Muscle of leg (tissue), 11 donors: ENCODE results near the gene SF3B4. TPM values are rescaled to one million over a fixed set of nuclear protein-coding genes. Genes with fewer than 3 reads are reported as not detected.
"Not testable (repeated sequence)": the region's sequence is repeated elsewhere in the genome, so short reads cannot be mapped to it uniquely, and the experiment has no call there.

ENCODE experiments used
- DNase-seq: peaks from one replicate; pipeline ENCODE4 v3.0.0; 2013
- H3K27ac ChIP-seq: one replicate; pipeline ENCODE4 v1.5.1; 2013; ENCODE audit warnings: mild to moderate bottlenecking, low read length, control low read depth
- H3K27me3 ChIP-seq: one replicate; pipeline ENCODE4 v1.6.1; 2013; ENCODE audit warnings: low read length; ENCODE audit not compliant: control insufficient read depth, insufficient read depth
- H3K36me3 ChIP-seq: one replicate; pipeline ENCODE4 v1.6.1; 2013; ENCODE audit warnings: low read length; ENCODE audit not compliant: control insufficient read depth, insufficient read depth
- H3K4me1 ChIP-seq: one replicate; pipeline ENCODE4 v1.6.1; 2013; ENCODE audit warnings: low read length; ENCODE audit not compliant: control insufficient read depth, insufficient read depth
- H3K4me3 ChIP-seq: one replicate; pipeline ENCODE4 v1.5.1; 2013; ENCODE audit warnings: low read length, control low read depth
- H3K9me3 ChIP-seq: replicated peaks from 2 replicates; pipeline ENCODE4 v1.6.1; 2013; ENCODE audit warnings: low read depth, low read length; ENCODE audit not compliant: control insufficient read depth
- WGBS: methylation state at CpG from one replicate; pipeline ENCODE4 v1.1.5; 2013; ENCODE audit warnings: missing lambda C conversion rate; ENCODE audit not compliant: insufficient coverage; 5-methylcytosine and 5-hydroxymethylcytosine counted together
- polyA plus RNA-seq, 8 donors: library from polyadenylated mRNA; unstranded; fragments of 120-200 nt; gene quantifications; one replicate each; pipeline versions ENCODE4 v1.2.1 to v1.2.3, GENCODE V29; 2013; ENCODE audit warnings: inconsistent platforms in 1 of 8, low replicate concordance in 1 of 8; ENCODE audit not compliant: insufficient read length in 8 of 8, insufficient read depth in 1 of 8
- total RNA-seq: library from RNA; stranded (reverse); fragments of 120-200 nt; gene quantifications from one replicate; pipeline ENCODE4 v1.2.4, GENCODE V29; 2013

The SF3B4 gene
- total and polyA plus RNA-seq, 9 donors: 7.1 to 55.0 (median 42.5) TPM

- Histone ChIP-seq H3K9me3 (no peaks in the 10 kb centered on the region), H3K4me3 (peak within 1 kb of the TSS; percentile 62), H3K4me1 (peaks cover 6% of the 10 kb centered on the region), H3K27ac (peak within 1 kb of the TSS; percentile 87), H3K36me3 (peaks cover 3% of the 10 kb centered on the region), H3K27me3 (no peaks in the 10 kb centered on the region)
- WGBS: 9% methylated on average over 53 of the region's 65 CpGs
- peak; percentile 98 for DNase-seq
Measured at GRCh38 chr1:149899460-149900284, 27.9 kb downstream of the SF3B4 start, which contains the start of gene BOLA1. Gene BOLA1, plus strand, starts transcription at chr1:149899568. Its CDS starts 492 bp downstream, at chr1:149900060.

DNA sequence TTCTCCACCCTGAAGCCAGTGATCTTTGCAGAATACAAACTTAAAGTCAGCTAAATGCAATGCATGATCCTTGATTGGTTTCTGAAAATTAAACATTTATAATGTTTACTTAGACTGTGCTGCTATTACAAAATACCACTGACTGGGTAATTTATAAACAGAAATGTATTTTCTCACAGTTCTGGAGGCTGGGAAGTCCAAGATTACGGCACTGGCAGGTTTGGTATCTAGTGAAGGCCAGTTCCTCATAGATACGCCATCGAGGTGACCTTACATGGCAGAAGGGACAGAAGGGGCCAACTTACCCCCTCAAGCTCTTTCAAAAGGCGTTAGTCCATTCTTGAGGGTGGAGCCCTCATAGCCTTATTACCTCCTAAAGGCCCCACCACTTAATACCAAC lies 31.0 kb downstream of the SF3B4 start:
- H3K27ac ChIP-seq: no peak overlapping the region
- DNase-seq: no peak

GRCh38 chr1:149888999-149889289 lies 38.7 kb downstream of the SF3B4 start:
- peak overlapping the region; percentile 99 for H3K27ac ChIP-seq
- no peaks in the 10 kb centered on the region for H3K9me3 ChIP-seq
- H3K36me3 ChIP-seq: no peaks in the 10 kb centered on the region
- DNase-seq: peak; percentile 73
- WGBS: 11% methylated on average over 5 of the region's 6 CpGs
- H3K4me3 ChIP-seq: peak overlapping the region; percentile 69
- no peaks in the 10 kb centered on the region for H3K27me3 ChIP-seq
- H3K4me1 ChIP-seq: peaks cover 17% of the 10 kb centered on the region

More for the DNA sequence above, 31.0 kb downstream of the SF3B4 start:
- WGBS: no CpG with 5 or more reads among the region's 4 CpGs
- H3K9me3 ChIP-seq: no peaks in the 10 kb centered on the region
- no peaks in the 10 kb centered on the region for H3K27me3 ChIP-seq
- peaks cover 6% of the 10 kb centered on the region for H3K4me1 ChIP-seq
- no peaks in the 10 kb centered on the region for H3K36me3 ChIP-seq
- H3K4me3 ChIP-seq: no peak overlapping the region

GRCh38 chr1:149888247-149888998 lies 39.2 kb downstream of the SF3B4 start:
- Histone ChIP-seq H3K27ac (peak overlapping the region; percentile 99), H3K4me1 (peaks cover 20% of the 10 kb centered on the region), H3K36me3 (no peaks in the 10 kb centered on the region), H3K27me3 (no peaks in the 10 kb centered on the region), H3K4me3 (peak overlapping the region; percentile 69), H3K9me3 (no peaks in the 10 kb centered on the region)
- DNase-seq: peak; percentile 96
- WGBS: 1% methylated on average over 27 of the region's 28 CpGs

DNA sequence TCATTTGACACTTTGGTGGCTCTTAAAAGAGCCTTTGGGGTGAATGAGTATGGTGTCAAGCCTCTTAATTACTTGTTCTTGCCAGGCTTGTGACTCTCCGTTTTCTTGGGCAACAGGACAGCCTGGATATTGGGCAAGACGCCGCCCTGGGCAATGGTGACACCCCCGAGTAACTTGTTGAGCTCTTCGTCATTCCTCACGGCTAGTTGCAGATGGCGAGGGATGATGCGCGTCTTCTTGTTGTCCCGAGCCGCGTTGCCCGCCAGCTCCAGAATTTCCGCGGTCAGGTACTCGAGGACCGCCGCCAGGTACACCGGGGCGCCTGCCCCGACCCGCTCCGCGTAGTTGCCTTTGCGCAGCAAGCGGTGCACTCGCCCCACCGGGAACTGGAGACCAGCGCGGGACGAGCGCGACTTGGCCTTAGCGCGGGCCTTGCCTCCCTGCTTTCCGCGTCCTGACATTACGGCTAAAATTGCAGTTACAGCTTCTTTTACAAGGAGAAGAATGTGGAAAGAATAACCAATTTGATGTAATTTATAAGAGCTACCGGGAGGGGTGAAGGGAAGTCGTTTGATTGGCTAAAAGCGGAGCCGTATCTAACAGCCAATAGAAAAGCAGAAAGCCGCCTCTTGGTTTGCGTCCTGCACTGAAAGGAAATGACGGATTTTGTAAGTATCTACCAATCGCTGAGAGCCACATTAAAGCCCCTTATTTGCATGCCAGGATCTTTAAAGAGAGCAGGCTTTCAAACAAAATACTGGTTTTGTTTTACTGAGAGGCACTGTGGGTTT lies 40.0 kb downstream of the SF3B4 start:
- H3K4me1 ChIP-seq: peaks cover 20% of the 10 kb centered on the region
- peak; percentile 100 for DNase-seq
- H3K27me3 ChIP-seq: no peaks in the 10 kb centered on the region
- no peaks in the 10 kb centered on the region for H3K36me3 ChIP-seq
- H3K4me3 ChIP-seq: peak overlapping the region; percentile 69
- no peaks in the 10 kb centered on the region for H3K9me3 ChIP-seq
- H3K27ac ChIP-seq: peak overlapping the region; percentile 99
- 0% methylated on average over 46 of the region's 46 CpGs for WGBS

DNA sequence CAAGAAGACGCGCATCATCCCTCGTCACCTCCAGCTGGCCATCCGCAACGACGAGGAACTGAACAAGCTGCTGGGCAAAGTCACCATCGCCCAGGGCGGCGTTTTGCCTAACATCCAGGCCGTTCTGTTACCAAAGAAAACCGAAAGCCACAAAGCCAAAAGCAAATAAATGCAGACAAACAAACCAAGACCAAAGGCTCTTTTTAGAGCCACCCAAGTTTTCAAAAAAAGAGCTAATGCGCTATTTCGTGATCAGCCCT lies 40.5 kb downstream of the SF3B4 start:
- H3K36me3 ChIP-seq, H3K27me3 ChIP-seq, DNase-seq, H3K9me3 ChIP-seq: not testable (repeated sequence)
- 0% methylated on average over 6 of the region's 13 CpGs for WGBS
- Histone ChIP-seq H3K4me1 (peaks cover 20% of the 10 kb centered on the region), H3K4me3 (peak overlapping the region; percentile 69), H3K27ac (peak overlapping the region; percentile 99)

DNA sequence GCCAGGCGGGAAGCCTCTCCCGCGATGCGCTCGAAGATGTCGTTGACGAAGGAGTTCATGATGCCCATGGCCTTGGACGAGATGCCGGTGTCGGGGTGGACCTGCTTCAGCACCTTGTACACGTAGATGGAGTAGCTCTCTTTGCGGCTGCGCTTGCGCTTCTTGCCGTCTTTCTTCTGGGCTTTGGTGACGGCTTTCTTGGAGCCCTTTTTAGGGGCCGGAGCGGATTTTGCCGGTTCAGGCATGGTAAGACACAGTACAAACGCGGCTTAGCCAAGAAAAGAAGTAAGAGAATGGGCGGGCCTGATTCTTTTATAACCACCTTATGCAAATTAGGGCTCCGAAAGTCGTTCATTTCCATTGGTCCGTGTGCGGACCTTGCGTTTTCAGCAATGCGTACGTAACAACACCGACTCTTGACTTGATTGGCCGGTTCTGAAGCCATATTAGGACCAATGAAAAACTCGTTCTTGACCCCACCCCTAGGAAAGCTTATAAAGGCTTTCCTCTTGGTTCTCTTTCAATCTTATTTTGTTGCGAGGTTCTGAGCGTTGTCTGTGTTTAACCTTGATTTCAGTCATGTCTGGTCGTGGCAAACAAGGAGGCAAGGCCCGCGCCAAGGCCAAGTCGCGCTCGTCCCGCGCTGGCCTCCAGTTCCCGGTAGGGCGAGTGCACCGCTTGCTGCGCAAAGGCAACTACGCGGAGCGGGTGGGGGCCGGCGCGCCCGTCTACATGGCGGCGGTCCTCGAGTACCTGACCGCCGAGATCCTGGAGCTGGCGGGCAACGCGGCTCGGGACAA lies 41.0 kb downstream of the SF3B4 start:
- peaks cover 20% of the 10 kb centered on the region for H3K4me1 ChIP-seq
- peak overlapping the region; percentile 74 for H3K4me3 ChIP-seq
- H3K27ac ChIP-seq: peak overlapping the region; percentile 99
- peak; percentile 100 for DNase-seq
- H3K36me3 ChIP-seq: no peaks in the 10 kb centered on the region
- no peaks in the 10 kb centered on the region for H3K9me3 ChIP-seq
- H3K27me3 ChIP-seq: no peaks in the 10 kb centered on the region
- WGBS: under 1% methylated on average over 53 of the region's 62 CpGs

- H3K27me3 ChIP-seq, H3K9me3 ChIP-seq, DNase-seq, H3K36me3 ChIP-seq: not testable (repeated sequence)
- Histone ChIP-seq H3K4me1 (peaks cover 20% of the 10 kb centered on the region), H3K4me3 (peak overlapping the region; percentile 74), H3K27ac (peak overlapping the region; percentile 99)
- 0% methylated on average over 12 of the region's 19 CpGs for WGBS
Measured at GRCh38 chr1:149886121-149886395, 41.5 kb downstream of the SF3B4 start.

DNA sequence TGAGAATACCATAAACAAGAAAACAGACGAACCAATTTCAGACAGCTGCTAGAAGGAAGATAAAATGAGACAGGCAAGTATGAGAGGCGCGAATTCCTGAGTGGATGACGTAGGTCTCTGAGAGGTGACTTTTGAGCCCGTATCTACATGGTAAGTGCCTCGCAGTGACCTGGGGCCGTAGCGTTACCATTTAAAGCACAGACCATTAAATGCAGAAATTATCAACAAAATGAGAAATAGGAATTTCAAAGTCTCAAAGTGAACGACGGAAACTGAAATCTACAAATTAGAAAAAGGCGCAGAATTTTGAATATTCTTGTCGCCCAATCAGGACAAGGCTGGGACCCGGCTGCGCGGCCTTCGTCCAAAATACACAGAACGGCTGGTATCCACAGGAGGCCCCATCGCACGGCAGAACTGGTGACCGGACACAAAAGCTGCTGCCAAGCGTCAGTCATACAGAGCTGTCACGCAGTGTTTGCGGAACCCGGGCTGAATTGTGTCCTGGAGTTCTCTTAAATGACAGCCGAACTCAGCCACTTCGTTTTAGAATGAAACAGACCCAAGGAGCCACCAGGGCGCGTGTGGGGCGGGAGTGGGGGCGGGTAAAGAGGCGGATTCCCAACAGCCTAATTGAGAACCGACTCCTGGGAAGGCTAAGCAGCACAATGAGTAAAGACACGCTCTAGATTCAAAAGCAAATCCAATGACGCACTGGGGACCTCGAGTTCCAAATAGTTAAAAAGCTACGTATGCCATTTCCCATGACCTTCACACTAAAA lies 42.1 kb downstream of the SF3B4 start:
- Histone ChIP-seq H3K36me3 (no peaks in the 10 kb centered on the region), H3K27me3 (no peaks in the 10 kb centered on the region), H3K9me3 (no peaks in the 10 kb centered on the region), H3K27ac (peak overlapping the region; percentile 99), H3K4me3 (peak overlapping the region; percentile 74), H3K4me1 (peaks cover 20% of the 10 kb centered on the region)
- 0% methylated on average over 24 of the region's 36 CpGs for WGBS
- peak; percentile 94 for DNase-seq
